Chondrocyte (in vitro differentiated cells): ENCODE results near the gene SLC24A4. TPM values are rescaled to one million over a fixed set of nuclear protein-coding genes. Genes with fewer than 3 reads are reported as not detected.
A peak's percentile ranks its signal among the peaks of the same experiment; 100 is the strongest.

Source experiments
- DNase-seq: peaks from one replicate; pipeline ENCODE4 v3.0.0; 2021; ENCODE audit warnings: mixed read lengths, low spot score
- H3K27ac Mint-ChIP-seq: one replicate; pipeline ENCODE4 v1.8.0; 2021; ENCODE audit warnings: mild to moderate bottlenecking, moderate library complexity, mixed read lengths; ENCODE audit not compliant: unreplicated experiment
- H3K27me3 Mint-ChIP-seq: 2 replicates; pipeline ENCODE4 v1.8.0; 2021; ENCODE audit warnings: low read depth, mixed read lengths
- H3K36me3 Mint-ChIP-seq: 2 replicates; pipeline ENCODE4 v1.8.0; 2021; ENCODE audit warnings: low read depth, mixed read lengths
- H3K4me1 Mint-ChIP-seq: 2 replicates; pipeline ENCODE4 v1.8.0; 2021; ENCODE audit warnings: low read depth, mild to moderate bottlenecking, mixed read lengths
- H3K4me3 Mint-ChIP-seq: one replicate; pipeline ENCODE4 v1.8.0; 2021; ENCODE audit warnings: mild to moderate bottlenecking, moderate library complexity, mixed read lengths; ENCODE audit not compliant: unreplicated experiment
- H3K9me3 Mint-ChIP-seq: 2 replicates; pipeline ENCODE4 v1.8.0; 2021; ENCODE audit warnings: low read depth, mixed read lengths
- CTCF ChIP-seq: fragments of 200-600 bp; sonication (generic); IDR thresholded peaks from 2 replicates; pipeline ENCODE4 v1.5.0; 2021; ENCODE audit warnings: antibody characterized with exemption, mild to moderate bottlenecking, moderate library complexity
- total RNA-seq: library from RNA; stranded (reverse); gene quantifications from 3 replicates; pipeline ENCODE4 v1.2.1, GENCODE V29; 2021

The SLC24A4 gene
- total RNA-seq, 1 donor from 2014 or later, result 0.37 TPM

GRCh38 chr14:92452471-92452870 is 129.5 kb downstream of the SLC24A4 start:
- no peak for TF ChIP-seq CTCF
- H3K4me3 Mint-ChIP-seq, result no peak overlapping the region
- no peaks in the 10 kb centered on the region for H3K27me3 Mint-ChIP-seq
- no peak for DNase-seq
- no peaks in the 10 kb centered on the region for H3K9me3 Mint-ChIP-seq
- H3K36me3 Mint-ChIP-seq, result no peaks in the 10 kb centered on the region
- H3K27ac Mint-ChIP-seq, result no peak overlapping the region
- peaks cover 16% of the 10 kb centered on the region for H3K4me1 Mint-ChIP-seq

GRCh38 chr14:92453691-92454090 is 130.7 kb downstream of the SLC24A4 start:
- no peaks in the 10 kb centered on the region for H3K9me3 Mint-ChIP-seq
- H3K36me3 Mint-ChIP-seq, result no peaks in the 10 kb centered on the region
- TF ChIP-seq CTCF, result no peak
- H3K4me1 Mint-ChIP-seq, result peaks cover 16% of the 10 kb centered on the region
- DNase-seq, result no peak
- no peak overlapping the region for H3K27ac Mint-ChIP-seq
- no peaks in the 10 kb centered on the region for H3K27me3 Mint-ChIP-seq
- H3K4me3 Mint-ChIP-seq, result no peak overlapping the region

- Mint-ChIP-seq H3K4me1 (peaks cover 22% of the 10 kb centered on the region), H3K27me3 (no peaks in the 10 kb centered on the region), H3K9me3 (no peaks in the 10 kb centered on the region), H3K36me3 (no peaks in the 10 kb centered on the region), H3K27ac (no peak overlapping the region), H3K4me3 (no peak overlapping the region)
- TF ChIP-seq CTCF, result no peak
- DNase-seq, result no peak
These were observed 132.3 kb downstream of the SLC24A4 start for GRCh38 chr14:92455231-92455630.

- TF ChIP-seq CTCF, result peak; percentile 87
- no peak overlapping the region for H3K27ac Mint-ChIP-seq
- no peak for DNase-seq
- peaks cover 21% of the 10 kb centered on the region for H3K4me1 Mint-ChIP-seq
- no peaks in the 10 kb centered on the region for H3K9me3 Mint-ChIP-seq
- no peak overlapping the region for H3K4me3 Mint-ChIP-seq
- no peaks in the 10 kb centered on the region for H3K27me3 Mint-ChIP-seq
- H3K36me3 Mint-ChIP-seq, result no peaks in the 10 kb centered on the region
These were observed 133.4 kb downstream of the SLC24A4 start for GRCh38 chr14:92456215-92457015.

- Mint-ChIP-seq H3K9me3 (no peaks in the 10 kb centered on the region), H3K4me1 (peaks cover 22% of the 10 kb centered on the region), H3K36me3 (no peaks in the 10 kb centered on the region), H3K27me3 (no peaks in the 10 kb centered on the region), H3K4me3 (no peak overlapping the region), H3K27ac (no peak overlapping the region)
- TF ChIP-seq CTCF, result peak; percentile 60
- no peak for DNase-seq
These were observed 134.1 kb downstream of the SLC24A4 start for GRCh38 chr14:92457016-92457565.
